Activated CD8-positive, alpha-beta memory T cell treated with anti-CD3 and anti-CD28 coated beads, Interleukin-2, amount 10 ng/mL, durations not matched to agents 7 days and 5 days (primary cell): ENCODE data around the gene ITPK1. TPM values are rescaled to one million over a fixed set of nuclear protein-coding genes. Genes with fewer than 3 reads are reported as not detected.

Source experiments
- ATAC-seq: fragments of 150-1000 bp; cut with Tn5 transposase; one replicate; pipeline ENCODE4 v1.10.0; 2021; ENCODE audit warnings: moderate library complexity
- CTCF ChIA-PET: fragments of 350-600 bp; sonication (Branson Sonifier 250); formaldehyde crosslinking; loops from one replicate; lab custom pipeline; 2021; ENCODE audit warnings: antibody characterized with exemption; lab: Charles Lee
- DNase-seq: peaks from one replicate; pipeline ENCODE4 v3.0.0-alpha.2; 2020
- H3K27ac Mint-ChIP-seq: one replicate; pipeline ENCODE4 v1.8.0; 2021; ENCODE audit warnings: mild to moderate bottlenecking, mixed read lengths
- H3K27me3 Mint-ChIP-seq: one replicate; pipeline ENCODE4 v1.8.0; 2021; ENCODE audit warnings: mixed read lengths
- H3K36me3 Mint-ChIP-seq: one replicate; pipeline ENCODE4 v1.8.0; 2021; ENCODE audit warnings: mild to moderate bottlenecking, mixed read lengths
- H3K4me1 Mint-ChIP-seq: one replicate; pipeline ENCODE4 v1.8.0; 2021; ENCODE audit warnings: mixed read lengths
- H3K4me3 Mint-ChIP-seq: one replicate; pipeline ENCODE4 v1.8.0; 2021; ENCODE audit warnings: mild to moderate bottlenecking, moderate library complexity, mixed read lengths
- H3K9me3 Mint-ChIP-seq: one replicate; pipeline ENCODE4 v1.8.0; 2022; ENCODE audit warnings: low read depth, mixed read lengths
- total RNA-seq, 2 experiments: library from RNA; stranded (reverse); gene quantifications; one replicate each; pipeline ENCODE4 v1.2.3, GENCODE V29; 2021

ITPK1 gene
- total RNA-seq, 2 experiments from 2014 or later, result 96.1 to 103 TPM

- Mint-ChIP-seq H3K9me3 (no peaks in the 10 kb centered on the region), H3K27me3 (no peaks in the 10 kb centered on the region), H3K27ac (no peak overlapping the region), H3K36me3 (no peaks in the 10 kb centered on the region), H3K4me3 (no peak overlapping the region), H3K4me1 (peaks cover 13% of the 10 kb centered on the region)
- CTCF ChIA-PET, result no interaction called here
- DNase-seq, result no peak
- no peak for ATAC-seq
Measured at GRCh38 chr14:93006567-93007051, 109.1 kb downstream of the ITPK1 start.

- Mint-ChIP-seq H3K9me3 (no peaks in the 10 kb centered on the region), H3K4me1 (peaks cover 13% of the 10 kb centered on the region), H3K27me3 (no peaks in the 10 kb centered on the region), H3K36me3 (no peaks in the 10 kb centered on the region), H3K27ac (no peak overlapping the region), H3K4me3 (no peak overlapping the region)
- no peak for ATAC-seq
- no peak for DNase-seq
- CTCF ChIA-PET, result no interaction called here
Measured at GRCh38 chr14:93005838-93006237, 109.9 kb downstream of the ITPK1 start.

- peaks cover 13% of the 10 kb centered on the region for H3K4me1 Mint-ChIP-seq
- no peaks in the 10 kb centered on the region for H3K9me3 Mint-ChIP-seq
- DNase-seq (no peak), ATAC-seq (no peak)
- no peaks in the 10 kb centered on the region for H3K27me3 Mint-ChIP-seq
- CTCF ChIA-PET, result no interaction called here
- no peak overlapping the region for H3K4me3 Mint-ChIP-seq
- no peak overlapping the region for H3K27ac Mint-ChIP-seq
- H3K36me3 Mint-ChIP-seq, result no peaks in the 10 kb centered on the region
Measured at GRCh38 chr14:93005135-93005813, 110.5 kb downstream of the ITPK1 start.

DNA sequence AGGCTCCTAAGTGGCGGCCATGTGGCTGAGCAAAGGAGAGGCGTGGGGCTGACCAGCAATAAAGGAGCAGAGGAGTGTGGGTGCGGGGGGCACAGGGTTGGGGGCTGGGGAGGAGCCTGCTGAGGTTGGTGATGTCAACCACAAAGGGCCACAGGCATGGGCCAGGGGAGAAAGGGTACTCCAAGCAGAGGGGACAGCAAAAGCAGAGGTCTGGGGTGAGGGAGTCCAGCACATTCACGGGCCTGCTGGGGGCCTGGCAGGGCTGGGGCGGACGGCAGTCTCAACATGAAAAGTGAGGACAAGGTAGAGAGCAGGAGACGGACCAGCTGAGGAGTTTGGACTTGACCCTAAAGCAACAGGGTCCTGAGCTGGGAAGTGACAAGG lies 111.0 kb downstream of the ITPK1 start:
- Mint-ChIP-seq H3K9me3 (no peaks in the 10 kb centered on the region), H3K4me1 (peaks cover 13% of the 10 kb centered on the region), H3K27ac (no peak overlapping the region), H3K27me3 (no peaks in the 10 kb centered on the region), H3K36me3 (no peaks in the 10 kb centered on the region), H3K4me3 (no peak overlapping the region)
- CTCF ChIA-PET, result no interaction called here
- no peak for DNase-seq
- no peak for ATAC-seq

DNA sequence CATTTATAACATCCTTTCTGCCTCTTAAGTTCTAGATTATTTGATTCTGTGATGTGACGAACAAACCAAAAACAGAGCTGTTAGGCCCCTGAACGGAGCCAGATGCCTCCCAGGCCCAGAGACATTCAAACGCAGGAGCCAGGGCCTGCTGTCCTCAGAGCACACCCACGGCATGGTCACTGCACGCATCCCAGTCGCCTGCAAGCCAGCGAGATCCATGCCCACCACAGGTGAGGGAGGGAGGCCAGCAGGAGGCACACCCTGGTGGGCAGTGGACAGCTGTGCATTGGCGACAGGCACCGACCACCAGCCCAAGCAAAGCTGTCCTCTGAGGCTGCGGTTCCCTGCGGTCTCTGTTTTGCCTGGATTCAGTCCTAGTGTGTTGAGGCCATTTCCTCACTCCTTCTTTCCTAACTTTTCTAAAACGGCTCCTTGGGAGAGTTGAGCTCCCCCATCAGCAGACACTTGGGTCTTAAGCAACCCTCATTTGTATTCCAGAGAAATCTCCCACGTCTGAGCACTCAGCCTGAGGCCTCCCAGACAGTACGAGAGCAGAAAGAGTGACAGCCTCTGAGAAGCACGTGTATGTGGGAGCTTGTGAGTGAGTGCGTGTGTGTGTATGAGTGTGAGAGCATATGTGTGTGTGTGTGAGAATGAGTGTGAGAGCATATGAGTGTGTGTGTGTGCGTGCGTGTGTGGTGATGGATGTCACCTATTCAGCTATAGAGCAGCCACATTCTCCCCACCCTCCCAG lies 111.6 kb downstream of the ITPK1 start:
- DNase-seq, result no peak
- Mint-ChIP-seq H3K9me3 (no peaks in the 10 kb centered on the region), H3K36me3 (no peaks in the 10 kb centered on the region), H3K4me3 (no peak overlapping the region), H3K27ac (no peak overlapping the region), H3K4me1 (peaks cover 13% of the 10 kb centered on the region), H3K27me3 (no peaks in the 10 kb centered on the region)
- no peak for ATAC-seq
- CTCF ChIA-PET, result no interaction called here

- no peak for ATAC-seq
- H3K27ac Mint-ChIP-seq, result no peak overlapping the region
Measured at GRCh38 chr14:93002851-93003298, 112.8 kb downstream of the ITPK1 start.

GRCh38 chr14:93002049-93002448 lies 113.7 kb downstream of the ITPK1 start:
- CTCF ChIA-PET, result no interaction called here
- H3K27me3 Mint-ChIP-seq, result no peaks in the 10 kb centered on the region
- H3K4me3 Mint-ChIP-seq, result no peak overlapping the region
- peaks cover 13% of the 10 kb centered on the region for H3K4me1 Mint-ChIP-seq
- no peak overlapping the region for H3K27ac Mint-ChIP-seq
- DNase-seq, result no peak
- H3K9me3 Mint-ChIP-seq, result no peaks in the 10 kb centered on the region
- no peaks in the 10 kb centered on the region for H3K36me3 Mint-ChIP-seq
- ATAC-seq, result no peak

More at GRCh38 chr14:93002851-93003298, 112.8 kb downstream of the ITPK1 start:
- H3K27me3 Mint-ChIP-seq, result no peaks in the 10 kb centered on the region
- H3K9me3 Mint-ChIP-seq, result no peaks in the 10 kb centered on the region
- H3K4me1 Mint-ChIP-seq, result peaks cover 13% of the 10 kb centered on the region
- CTCF ChIA-PET, result no interaction called here
- no peak for DNase-seq
- H3K4me3 Mint-ChIP-seq, result no peak overlapping the region
- no peaks in the 10 kb centered on the region for H3K36me3 Mint-ChIP-seq

DNA sequence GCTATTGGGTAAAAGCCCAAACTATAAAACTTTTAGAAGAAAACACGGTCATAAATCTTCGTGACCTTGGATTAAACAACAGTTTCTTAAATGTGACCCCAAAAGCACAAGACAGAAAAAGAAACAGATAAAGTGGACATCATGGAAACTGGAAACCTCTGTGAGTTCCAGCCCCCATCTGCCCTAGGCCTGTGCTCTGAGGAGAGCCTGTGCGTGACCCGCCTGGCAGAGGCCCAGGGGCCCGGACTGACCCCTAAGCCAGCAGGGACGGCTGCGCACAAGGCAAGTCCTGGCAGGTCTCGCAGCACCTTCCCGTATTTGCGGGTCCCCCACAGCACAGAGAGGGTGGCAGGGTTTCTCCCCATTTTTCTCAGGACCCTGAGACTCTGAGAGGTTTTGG lies 116.8 kb downstream of the ITPK1 start:
- no peaks in the 10 kb centered on the region for H3K27me3 Mint-ChIP-seq

GRCh38 chr14:92997343-92998061 lies 118.2 kb downstream of the ITPK1 start:
- Mint-ChIP-seq H3K4me3 (no peak overlapping the region), H3K9me3 (no peaks in the 10 kb centered on the region), H3K27ac (no peak overlapping the region), H3K36me3 (peaks cover 5% of the 10 kb centered on the region), H3K4me1 (no peaks in the 10 kb centered on the region), H3K27me3 (no peaks in the 10 kb centered on the region)
- no peak for ATAC-seq
- no peak for DNase-seq
- CTCF ChIA-PET, result no interaction called here

More for the DNA sequence above, 116.8 kb downstream of the ITPK1 start:
- DNase-seq, result no peak
- CTCF ChIA-PET, result no interaction called here
- no peak overlapping the region for H3K27ac Mint-ChIP-seq
- ATAC-seq, result no peak
- H3K4me1 Mint-ChIP-seq, result peaks cover 12% of the 10 kb centered on the region
- H3K4me3 Mint-ChIP-seq, result no peak overlapping the region
- H3K36me3 Mint-ChIP-seq, result no peaks in the 10 kb centered on the region
- no peaks in the 10 kb centered on the region for H3K9me3 Mint-ChIP-seq

DNA sequence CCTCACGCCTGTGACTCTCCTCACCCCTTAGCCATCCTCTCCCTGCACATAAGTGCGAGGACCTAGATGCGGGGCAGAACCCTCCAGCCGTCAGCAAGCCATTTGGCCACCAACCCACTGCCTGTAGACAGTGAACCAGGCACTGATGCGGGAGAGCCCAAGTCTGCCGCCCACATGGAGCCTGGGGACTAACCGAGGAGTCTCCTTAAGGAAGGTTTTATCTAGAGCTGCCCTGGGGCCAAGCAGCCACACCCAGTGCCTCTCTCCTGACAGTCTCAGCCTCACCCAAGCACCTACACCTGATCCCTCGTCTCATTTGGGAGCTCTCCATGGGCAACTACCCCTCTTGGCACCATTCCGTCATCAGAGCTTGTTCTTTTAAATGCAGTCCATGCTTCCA lies 120.1 kb downstream of the ITPK1 start:
- Mint-ChIP-seq H3K9me3 (no peaks in the 10 kb centered on the region), H3K4me3 (no peak overlapping the region), H3K4me1 (no peaks in the 10 kb centered on the region), H3K27me3 (no peaks in the 10 kb centered on the region), H3K27ac (no peak overlapping the region), H3K36me3 (peaks cover 5% of the 10 kb centered on the region)
- CTCF ChIA-PET, result interaction anchor here (1.2 kb wide), 1 partner anchor 9 kb away, joined by 3 read pairs; no protein-coding TSS in a partner anchor
- DNase-seq (no peak), ATAC-seq (no peak)

- Mint-ChIP-seq H3K4me3 (no peak overlapping the region), H3K27me3 (no peaks in the 10 kb centered on the region), H3K27ac (no peak overlapping the region), H3K36me3 (peaks cover 5% of the 10 kb centered on the region), H3K9me3 (no peaks in the 10 kb centered on the region), H3K4me1 (no peaks in the 10 kb centered on the region)
- no peak for ATAC-seq
- DNase-seq, result no peak
- CTCF ChIA-PET, result no interaction called here
Measured at GRCh38 chr14:92994942-92995341, 120.8 kb downstream of the ITPK1 start.

- CTCF ChIA-PET, result no interaction called here
- ATAC-seq, result no peak
- Mint-ChIP-seq H3K36me3 (peaks cover 5% of the 10 kb centered on the region), H3K4me3 (no peak overlapping the region), H3K27ac (no peak overlapping the region), H3K27me3 (no peaks in the 10 kb centered on the region), H3K4me1 (no peaks in the 10 kb centered on the region), H3K9me3 (no peaks in the 10 kb centered on the region)
- no peak for DNase-seq
Measured at GRCh38 chr14:92994131-92994676, 121.5 kb downstream of the ITPK1 start.

DNA sequence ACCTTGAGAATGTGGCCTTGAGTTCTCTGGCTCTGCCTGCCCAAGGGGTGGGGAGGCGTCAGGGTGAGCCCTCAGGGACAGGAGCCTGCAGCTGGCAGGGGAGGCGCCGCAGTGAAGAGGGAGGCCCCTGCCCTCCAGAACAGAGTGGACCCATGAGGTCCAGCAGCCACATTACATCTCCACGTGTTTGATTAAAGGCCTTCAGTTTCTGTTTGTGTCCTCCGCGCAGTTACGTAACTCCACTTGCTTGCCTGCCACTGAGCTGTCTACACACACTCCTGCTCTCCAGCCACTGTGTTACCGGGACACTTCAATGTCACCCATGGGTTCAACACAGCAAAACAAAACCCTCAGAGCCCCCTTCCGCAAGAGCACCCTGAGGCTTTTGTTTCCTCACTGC lies 122.4 kb downstream of the ITPK1 start:
- CTCF ChIA-PET, result no interaction called here
- no peaks in the 10 kb centered on the region for H3K4me1 Mint-ChIP-seq
- no peak overlapping the region for H3K27ac Mint-ChIP-seq
- no peaks in the 10 kb centered on the region for H3K9me3 Mint-ChIP-seq
- ATAC-seq (no peak), DNase-seq (no peak)
- H3K27me3 Mint-ChIP-seq, result no peaks in the 10 kb centered on the region
- H3K4me3 Mint-ChIP-seq, result no peak overlapping the region
- peaks cover 5% of the 10 kb centered on the region for H3K36me3 Mint-ChIP-seq
